Sigmoid colon (tissue), 4 donors: Measurements from ENCODE around the gene SRGAP1.

Experiments used
- EP300 ChIP-seq, 4 donors: sonication (generic); formaldehyde crosslinking; IDR thresholded peaks; one replicate each; pipeline ENCODE4 v1.6.1; 2017; ENCODE audit warnings: antibody characterized with exemption in 4 of 4
- POLR2A ChIP-seq, 2 donors: fragments of 450-650 bp; IDR thresholded peaks; one replicate each; pipeline ENCODE4 v1.6.1; 2016; ENCODE audit warnings: antibody characterized with exemption in 2 of 2, mild to moderate bottlenecking in 2 of 2, moderate library complexity in 2 of 2
- POLR2AphosphoS5 ChIP-seq, 4 donors: sonication (generic); formaldehyde crosslinking; IDR thresholded peaks; one replicate each; pipeline ENCODE4 v1.6.1; 2017; ENCODE audit warnings: antibody characterized with exemption in 4 of 4
- TF ChIP-seq, protein P1 (sequence below), 4 experiments: fragments of 450-650 bp in 3 of 4; fragments of 200-600 bp in 1 of 4; IDR thresholded peaks; one replicate each; pipeline ENCODE4 v1.5.1; 2016 to 2019; ENCODE audit warnings: antibody characterized with exemption in 4 of 4, mild to moderate bottlenecking in 3 of 4, moderate library complexity in 2 of 4

DNA sequence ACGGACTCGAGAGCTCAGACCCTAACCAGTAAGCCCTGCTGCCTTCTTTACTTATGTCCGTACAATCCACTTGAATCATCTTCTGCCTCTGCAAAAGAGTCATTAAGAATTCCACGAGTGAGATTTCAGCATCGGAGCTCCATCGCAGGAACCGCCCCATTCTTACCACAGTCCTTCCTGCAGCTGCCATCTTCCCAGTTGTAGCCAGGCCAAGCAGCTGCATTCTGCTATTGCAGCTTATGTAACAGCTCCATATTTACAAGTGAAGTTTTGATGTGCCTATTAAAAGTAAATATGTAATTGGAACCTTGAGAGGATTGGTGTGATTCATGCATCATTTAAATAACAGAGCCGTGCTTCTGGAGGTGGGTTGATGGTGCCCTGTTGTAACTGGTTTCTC lies 220.2 kb downstream of the SRGAP1 start:
- TF ChIP-seq POLR2AphosphoS5 (IDR thresholded peaks at IDR 0.05): no peak
- TF ChIP-seq, protein P1, sequence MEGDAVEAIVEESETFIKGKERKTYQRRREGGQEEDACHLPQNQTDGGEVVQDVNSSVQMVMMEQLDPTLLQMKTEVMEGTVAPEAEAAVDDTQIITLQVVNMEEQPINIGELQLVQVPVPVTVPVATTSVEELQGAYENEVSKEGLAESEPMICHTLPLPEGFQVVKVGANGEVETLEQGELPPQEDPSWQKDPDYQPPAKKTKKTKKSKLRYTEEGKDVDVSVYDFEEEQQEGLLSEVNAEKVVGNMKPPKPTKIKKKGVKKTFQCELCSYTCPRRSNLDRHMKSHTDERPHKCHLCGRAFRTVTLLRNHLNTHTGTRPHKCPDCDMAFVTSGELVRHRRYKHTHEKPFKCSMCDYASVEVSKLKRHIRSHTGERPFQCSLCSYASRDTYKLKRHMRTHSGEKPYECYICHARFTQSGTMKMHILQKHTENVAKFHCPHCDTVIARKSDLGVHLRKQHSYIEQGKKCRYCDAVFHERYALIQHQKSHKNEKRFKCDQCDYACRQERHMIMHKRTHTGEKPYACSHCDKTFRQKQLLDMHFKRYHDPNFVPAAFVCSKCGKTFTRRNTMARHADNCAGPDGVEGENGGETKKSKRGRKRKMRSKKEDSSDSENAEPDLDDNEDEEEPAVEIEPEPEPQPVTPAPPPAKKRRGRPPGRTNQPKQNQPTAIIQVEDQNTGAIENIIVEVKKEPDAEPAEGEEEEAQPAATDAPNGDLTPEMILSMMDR (IDR thresholded peaks at IDR 0.05): no peak
- no peak for TF ChIP-seq POLR2A (IDR thresholded peaks at IDR 0.05)
- no peak for TF ChIP-seq EP300 (IDR thresholded peaks at IDR 0.05)
